Endothelial cell of umbilical vein (primary cell): ENCODE measurements around the gene DIPK1C.

Experiments used
- EZH2 ChIP-seq: IDR thresholded peaks from 2 replicates; pipeline ENCODE4 v1.6.1; 2012; ENCODE audit warnings: borderline replicate concordance, low read depth, mild to moderate bottlenecking, moderate library complexity, low read length, inconsistent platforms; ENCODE audit not compliant: severe bottlenecking
- FOS ChIP-seq: IDR thresholded peaks from 2 replicates; pipeline ENCODE4 v1.6.1; 2011; ENCODE audit warnings: mild to moderate bottlenecking, low read length, moderate library complexity, borderline replicate concordance; ENCODE audit not compliant: insufficient read depth
- GATA2 ChIP-seq: IDR thresholded peaks from 2 replicates; pipeline ENCODE4 v1.7.0; 2011; ENCODE audit warnings: low read depth, mild to moderate bottlenecking, moderate library complexity, mixed read lengths, low read length; ENCODE audit not compliant: insufficient read length, insufficient read depth
- JUN ChIP-seq: IDR thresholded peaks from 2 replicates; pipeline ENCODE4 v1.6.1; 2011; ENCODE audit warnings: borderline replicate concordance, low read depth; ENCODE audit not compliant: insufficient read length, insufficient read depth
- MAX ChIP-seq: IDR thresholded peaks from 2 replicates; pipeline ENCODE4 v1.6.1; 2011; ENCODE audit not compliant: insufficient read depth, insufficient read length
- MYC ChIP-seq: IDR thresholded peaks from one replicate; pipeline ENCODE4 v1.6.1; 2011; ENCODE audit warnings: mild to moderate bottlenecking, low read depth, low read length
- POLR2A ChIP-seq: IDR thresholded peaks from 2 replicates; pipeline ENCODE4 v1.6.1; 2012; ENCODE audit warnings: low read depth, mild to moderate bottlenecking, control low read depth, low read length
- POLR2AphosphoS5 ChIP-seq: IDR thresholded peaks from 2 replicates; pipeline ENCODE4 v1.6.1; 2012; ENCODE audit warnings: low read depth, mild to moderate bottlenecking, control low read depth, low read length, moderate library complexity; ENCODE audit not compliant: insufficient read depth
- TF ChIP-seq, protein P1 (sequence below), 2 donors: IDR thresholded peaks; 1 replicate in 1 of 2; 2 replicates in 1 of 2; pipeline ENCODE4 v1.5.1; 2011; ENCODE audit warnings: low read length in 2 of 2, mild to moderate bottlenecking in 2 of 2, moderate library complexity in 2 of 2, control low read depth in 1 of 2, inconsistent platforms in 1 of 2, low read depth in 1 of 2; ENCODE audit not compliant: insufficient read depth in 1 of 2; ENCODE audit errors: extremely low read depth in 1 of 2

GRCh38 chr18:74418023-74418422, 39.1 kb downstream of the DIPK1C start:
- TF ChIP-seq POLR2AphosphoS5 = no peak
- TF ChIP-seq, protein P1, sequence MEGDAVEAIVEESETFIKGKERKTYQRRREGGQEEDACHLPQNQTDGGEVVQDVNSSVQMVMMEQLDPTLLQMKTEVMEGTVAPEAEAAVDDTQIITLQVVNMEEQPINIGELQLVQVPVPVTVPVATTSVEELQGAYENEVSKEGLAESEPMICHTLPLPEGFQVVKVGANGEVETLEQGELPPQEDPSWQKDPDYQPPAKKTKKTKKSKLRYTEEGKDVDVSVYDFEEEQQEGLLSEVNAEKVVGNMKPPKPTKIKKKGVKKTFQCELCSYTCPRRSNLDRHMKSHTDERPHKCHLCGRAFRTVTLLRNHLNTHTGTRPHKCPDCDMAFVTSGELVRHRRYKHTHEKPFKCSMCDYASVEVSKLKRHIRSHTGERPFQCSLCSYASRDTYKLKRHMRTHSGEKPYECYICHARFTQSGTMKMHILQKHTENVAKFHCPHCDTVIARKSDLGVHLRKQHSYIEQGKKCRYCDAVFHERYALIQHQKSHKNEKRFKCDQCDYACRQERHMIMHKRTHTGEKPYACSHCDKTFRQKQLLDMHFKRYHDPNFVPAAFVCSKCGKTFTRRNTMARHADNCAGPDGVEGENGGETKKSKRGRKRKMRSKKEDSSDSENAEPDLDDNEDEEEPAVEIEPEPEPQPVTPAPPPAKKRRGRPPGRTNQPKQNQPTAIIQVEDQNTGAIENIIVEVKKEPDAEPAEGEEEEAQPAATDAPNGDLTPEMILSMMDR (IDR thresholded peaks at IDR 0.05; ENCODE audit: extremely low read depth in 1 of 2, insufficient read depth in 1 of 2, low read depth in 1 of 2, low read length in 2 of 2) = no peak
- no peak for TF ChIP-seq EZH2
- TF ChIP-seq POLR2A = no peak
- no peak for TF ChIP-seq MAX
- TF ChIP-seq FOS = no peak
- no peak for TF ChIP-seq GATA2
- TF ChIP-seq MYC = no peak
- no peak for TF ChIP-seq JUN
